GM12878 (cell line): ENCODE results near the gene TGFB1. TPM values are rescaled to one million over a fixed set of nuclear protein-coding genes. Genes with fewer than 3 reads are reported as not detected.
A peak's percentile ranks its signal among the peaks of the same experiment; 100 is the strongest.

Experiments
- CBX5 ChIP-seq: sonication (generic); IDR thresholded peaks from 2 replicates; pipeline ENCODE4 v1.6.1; 2016; ENCODE audit warnings: low read depth, moderate library complexity, mild to moderate bottlenecking, inconsistent platforms
- CEBPB ChIP-seq, 2 experiments: fragments of 150-350 bp in 1 of 2; IDR thresholded peaks; 2 replicates each; pipeline ENCODE4 v1.6.1; 2012 to 2014; ENCODE audit warnings: low read depth in 2 of 2, low read length in 2 of 2, borderline replicate concordance in 1 of 2, inconsistent platforms in 1 of 2
- EED ChIP-seq: sonication (generic); IDR thresholded peaks from 2 replicates; pipeline ENCODE4 v1.6.1; 2016; ENCODE audit warnings: antibody characterized with exemption, low read depth
- ETV6 ChIP-seq, 2 experiments: fragments of 450-650 bp in 1 of 2; IDR thresholded peaks in 1 of 2; conservative IDR thresholded peaks in 1 of 2; 2 replicates each; pipeline ENCODE4 v1.6.1; 2014; ENCODE audit warnings: antibody characterized with exemption in 1 of 2, borderline replicate concordance in 1 of 2, low read depth in 1 of 2, mild to moderate bottlenecking in 1 of 2, moderate library complexity in 1 of 2
- HDAC6 ChIP-seq: fragments of 200-600 bp; sonication (generic); IDR thresholded peaks from one replicate; pipeline ENCODE4 v1.8.0; 2017; ENCODE audit warnings: antibody characterized with exemption; ENCODE audit not compliant: unreplicated experiment
- HDGF ChIP-seq: fragments of 450-650 bp; IDR thresholded peaks from 2 replicates; pipeline ENCODE4 v1.6.1; 2016; ENCODE audit warnings: antibody characterized with exemption
- KLF5 ChIP-seq: fragments of 450-650 bp; IDR thresholded peaks from 2 replicates; pipeline ENCODE4 v1.6.1; 2014; ENCODE audit warnings: mild to moderate bottlenecking; ENCODE audit not compliant: partially characterized antibody
- LARP7 ChIP-seq: fragments of 450-650 bp; IDR thresholded peaks from 2 replicates; pipeline ENCODE4 v1.6.1; 2017; ENCODE audit warnings: mild to moderate bottlenecking
- NFIC ChIP-seq: IDR thresholded peaks from 2 replicates; pipeline ENCODE4 v1.6.1; 2012; ENCODE audit warnings: low read depth, mild to moderate bottlenecking, inconsistent platforms, low read length, moderate library complexity
- NR2C2 ChIP-seq: IDR thresholded peaks from 2 replicates; pipeline ENCODE4 v1.6.1; 2011; ENCODE audit warnings: borderline replicate concordance, low read depth; ENCODE audit not compliant: control insufficient read depth, insufficient read length
- POLR2AphosphoS2 ChIP-seq: IDR thresholded peaks from 2 replicates; pipeline ENCODE4 v1.6.1; 2011; ENCODE audit warnings: low read depth, mild to moderate bottlenecking, low read length, improper control_type of control experiment, moderate library complexity
- POLR2AphosphoS5 ChIP-seq: IDR thresholded peaks from 2 replicates; pipeline ENCODE4 v1.6.1; 2011; ENCODE audit warnings: mild to moderate bottlenecking, low read length, inconsistent platforms
- RUNX3 ChIP-seq: IDR thresholded peaks from 2 replicates; pipeline ENCODE4 v1.6.1; 2012; ENCODE audit warnings: low read length, inconsistent platforms
- SMARCA5 ChIP-seq: fragments of 450-650 bp; IDR thresholded peaks from 2 replicates; pipeline ENCODE4 v1.6.1; 2017; ENCODE audit warnings: mild to moderate bottlenecking
- SMC3 ChIP-seq: IDR thresholded peaks from 2 replicates; pipeline ENCODE4 v1.6.1; 2011; ENCODE audit warnings: low read length, improper control_type of control experiment, borderline replicate concordance
- SP1 ChIP-seq: IDR thresholded peaks from one replicate; pipeline ENCODE4 v1.6.1; 2011; ENCODE audit warnings: low read depth, low read length
- polyA plus RNA-seq, 11 experiments: library from polyadenylated mRNA; depleted of rRNA in 4 of 11; unstranded in 6 of 11; stranded (reverse) in 5 of 11; fragments of >200 nt; fragmentation: Nextera tagmentation in 4 of 11; fragmentation: Illumina TruSeq in 1 of 11; extraction: Ambion mirVana in 4 of 11; extraction: Trizol in 1 of 11; gene quantifications; 1 replicate in 1 of 11; 2 replicates in 10 of 11; pipeline versions ENCODE4 v1.2.1 to v1.2.3, GENCODE V29; 2011 to 2016; ENCODE audit warnings: inconsistent platforms in 2 of 11, missing spikeins in 2 of 11, low read depth in 1 of 11
- total RNA-seq, 4 experiments: library from RNA; depleted of rRNA in 3 of 4; stranded (reverse); fragments of >200 nt in 3 of 4; fragmentation: Illumina TruSeq in 1 of 4; extraction: Trizol in 1 of 4; gene quantifications; 2 replicates each; pipeline versions ENCODE4 v1.2.1 to v1.2.3, GENCODE V29; 2013 to 2021
- TF ChIP-seq, protein P1 (sequence below): fragments of 450-650 bp; IDR thresholded peaks from 2 replicates; pipeline ENCODE4 v1.6.1; 2016; ENCODE audit warnings: mild to moderate bottlenecking, moderate library complexity, borderline replicate concordance
- TF ChIP-seq, protein P2 (sequence below): fragments of 450-650 bp; IDR thresholded peaks from 2 replicates; pipeline ENCODE4 v1.6.1; 2018; ENCODE audit warnings: mild to moderate bottlenecking, low read depth, moderate library complexity; ENCODE audit not compliant: partially characterized antibody
- TF ChIP-seq, protein P3 (sequence below): fragments of 450-650 bp; IDR thresholded peaks from 2 replicates; pipeline ENCODE4 v1.6.1; 2016; ENCODE audit warnings: mild to moderate bottlenecking
- TF ChIP-seq, protein P4 (sequence below): fragments of 450-650 bp; conservative IDR thresholded peaks from 2 replicates; pipeline ENCODE4 v1.6.1; 2017; ENCODE audit warnings: mild to moderate bottlenecking, moderate library complexity

Gene TGFB1
- total and polyA plus RNA-seq, 10 of the 15 experiments (the other 5 are each of a cell fraction or from before 2014, with no cell fraction given): 0.23 to 120 (median 10.9) TPM

DNA sequence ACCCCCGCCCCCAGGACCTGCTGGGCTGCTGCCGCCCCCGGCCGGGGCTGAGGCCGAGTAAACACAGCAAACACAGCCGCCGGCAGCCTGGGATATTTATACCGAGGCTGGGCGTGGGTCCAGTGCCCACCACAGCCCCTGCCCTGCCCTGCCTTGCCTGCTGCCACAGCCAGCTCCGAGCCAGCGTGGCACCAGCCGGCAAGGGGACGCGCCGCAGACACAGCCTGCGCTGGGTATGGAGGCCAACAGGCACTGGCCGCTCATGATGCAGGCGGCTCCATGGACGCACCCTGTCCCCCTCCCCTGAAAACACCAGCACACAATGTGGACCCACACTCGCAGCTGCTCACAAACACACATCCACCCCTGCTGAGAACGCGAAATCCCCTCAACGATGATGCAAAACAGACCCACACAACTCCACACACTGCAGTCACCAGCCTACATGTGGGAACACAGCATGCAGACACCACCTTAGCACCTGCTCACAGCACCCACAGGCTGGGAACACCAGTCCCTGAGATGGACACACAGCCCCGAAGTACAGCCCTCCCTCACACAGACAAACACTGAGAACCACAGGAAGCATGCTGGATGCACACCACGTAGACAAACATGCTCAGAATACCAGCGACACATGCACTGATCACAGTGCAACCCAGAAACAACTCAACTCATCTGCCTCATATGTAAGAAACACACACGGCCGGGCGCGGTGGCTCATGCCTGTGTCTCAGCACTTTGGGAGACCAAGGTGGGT is 27.6 kb downstream of the TGFB1 start (continued):
- TF ChIP-seq, protein P1, sequence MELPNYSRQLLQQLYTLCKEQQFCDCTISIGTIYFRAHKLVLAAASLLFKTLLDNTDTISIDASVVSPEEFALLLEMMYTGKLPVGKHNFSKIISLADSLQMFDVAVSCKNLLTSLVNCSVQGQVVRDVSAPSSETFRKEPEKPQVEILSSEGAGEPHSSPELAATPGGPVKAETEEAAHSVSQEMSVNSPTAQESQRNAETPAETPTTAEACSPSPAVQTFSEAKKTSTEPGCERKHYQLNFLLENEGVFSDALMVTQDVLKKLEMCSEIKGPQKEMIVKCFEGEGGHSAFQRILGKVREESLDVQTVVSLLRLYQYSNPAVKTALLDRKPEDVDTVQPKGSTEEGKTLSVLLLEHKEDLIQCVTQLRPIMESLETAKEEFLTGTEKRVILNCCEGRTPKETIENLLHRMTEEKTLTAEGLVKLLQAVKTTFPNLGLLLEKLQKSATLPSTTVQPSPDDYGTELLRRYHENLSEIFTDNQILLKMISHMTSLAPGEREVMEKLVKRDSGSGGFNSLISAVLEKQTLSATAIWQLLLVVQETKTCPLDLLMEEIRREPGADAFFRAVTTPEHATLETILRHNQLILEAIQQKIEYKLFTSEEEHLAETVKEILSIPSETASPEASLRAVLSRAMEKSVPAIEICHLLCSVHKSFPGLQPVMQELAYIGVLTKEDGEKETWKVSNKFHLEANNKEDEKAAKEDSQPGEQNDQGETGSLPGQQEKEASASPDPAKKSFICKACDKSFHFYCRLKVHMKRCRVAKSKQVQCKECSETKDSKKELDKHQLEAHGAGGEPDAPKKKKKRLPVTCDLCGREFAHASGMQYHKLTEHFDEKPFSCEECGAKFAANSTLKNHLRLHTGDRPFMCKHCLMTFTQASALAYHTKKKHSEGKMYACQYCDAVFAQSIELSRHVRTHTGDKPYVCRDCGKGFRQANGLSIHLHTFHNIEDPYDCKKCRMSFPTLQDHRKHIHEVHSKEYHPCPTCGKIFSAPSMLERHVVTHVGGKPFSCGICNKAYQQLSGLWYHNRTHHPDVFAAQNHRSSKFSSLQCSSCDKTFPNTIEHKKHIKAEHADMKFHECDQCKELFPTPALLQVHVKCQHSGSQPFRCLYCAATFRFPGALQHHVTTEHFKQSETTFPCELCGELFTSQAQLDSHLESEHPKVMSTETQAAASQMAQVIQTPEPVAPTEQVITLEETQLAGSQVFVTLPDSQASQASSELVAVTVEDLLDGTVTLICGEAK: no peak
- TF ChIP-seq POLR2AphosphoS2 (no peak), NFIC (no peak), SMARCA5 (no peak), SMC3 (no peak), EED (0 out of 2 replicates have a peak, but pooled peaks have one; percentile 14), RUNX3 (peak; percentile 78), CBX5 (no peak), LARP7 (0 out of 2 replicates have a peak, but pooled peaks have one; percentile 27), SP1 (no peak), CEBPB (IDR thresholded peaks at IDR 0.05; ENCODE audit: borderline replicate concordance in 1 of 2, low read depth in 2 of 2, low read length in 2 of 2) (no peak), NR2C2 (no peak), HDGF (peak; percentile 83), KLF5 (no peak), ETV6 (conservative IDR thresholded peaks at IDR 0.05 in 1 of 2, IDR thresholded peaks at IDR 0.05 in 1 of 2; ENCODE audit: borderline replicate concordance in 1 of 2, low read depth in 1 of 2) (no peak), HDAC6 (no peak), POLR2AphosphoS5 (peak; percentile 57; the same call in 1 of the 2 replicates)
- TF ChIP-seq, protein P2, sequence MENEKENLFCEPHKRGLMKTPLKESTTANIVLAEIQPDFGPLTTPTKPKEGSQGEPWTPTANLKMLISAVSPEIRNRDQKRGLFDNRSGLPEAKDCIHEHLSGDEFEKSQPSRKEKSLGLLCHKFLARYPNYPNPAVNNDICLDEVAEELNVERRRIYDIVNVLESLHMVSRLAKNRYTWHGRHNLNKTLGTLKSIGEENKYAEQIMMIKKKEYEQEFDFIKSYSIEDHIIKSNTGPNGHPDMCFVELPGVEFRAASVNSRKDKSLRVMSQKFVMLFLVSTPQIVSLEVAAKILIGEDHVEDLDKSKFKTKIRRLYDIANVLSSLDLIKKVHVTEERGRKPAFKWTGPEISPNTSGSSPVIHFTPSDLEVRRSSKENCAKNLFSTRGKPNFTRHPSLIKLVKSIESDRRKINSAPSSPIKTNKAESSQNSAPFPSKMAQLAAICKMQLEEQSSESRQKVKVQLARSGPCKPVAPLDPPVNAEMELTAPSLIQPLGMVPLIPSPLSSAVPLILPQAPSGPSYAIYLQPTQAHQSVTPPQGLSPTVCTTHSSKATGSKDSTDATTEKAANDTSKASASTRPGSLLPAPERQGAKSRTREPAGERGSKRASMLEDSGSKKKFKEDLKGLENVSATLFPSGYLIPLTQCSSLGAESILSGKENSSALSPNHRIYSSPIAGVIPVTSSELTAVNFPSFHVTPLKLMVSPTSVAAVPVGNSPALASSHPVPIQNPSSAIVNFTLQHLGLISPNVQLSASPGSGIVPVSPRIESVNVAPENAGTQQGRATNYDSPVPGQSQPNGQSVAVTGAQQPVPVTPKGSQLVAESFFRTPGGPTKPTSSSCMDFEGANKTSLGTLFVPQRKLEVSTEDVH: no peak
- TF ChIP-seq, protein P3, sequence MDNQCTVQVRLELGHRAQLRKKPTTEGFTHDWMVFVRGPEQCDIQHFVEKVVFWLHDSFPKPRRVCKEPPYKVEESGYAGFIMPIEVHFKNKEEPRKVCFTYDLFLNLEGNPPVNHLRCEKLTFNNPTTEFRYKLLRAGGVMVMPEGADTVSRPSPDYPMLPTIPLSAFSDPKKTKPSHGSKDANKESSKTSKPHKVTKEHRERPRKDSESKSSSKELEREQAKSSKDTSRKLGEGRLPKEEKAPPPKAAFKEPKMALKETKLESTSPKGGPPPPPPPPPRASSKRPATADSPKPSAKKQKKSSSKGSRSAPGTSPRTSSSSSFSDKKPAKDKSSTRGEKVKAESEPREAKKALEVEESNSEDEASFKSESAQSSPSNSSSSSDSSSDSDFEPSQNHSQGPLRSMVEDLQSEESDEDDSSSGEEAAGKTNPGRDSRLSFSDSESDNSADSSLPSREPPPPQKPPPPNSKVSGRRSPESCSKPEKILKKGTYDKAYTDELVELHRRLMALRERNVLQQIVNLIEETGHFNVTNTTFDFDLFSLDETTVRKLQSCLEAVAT: no peak
- TF ChIP-seq, protein P4, sequence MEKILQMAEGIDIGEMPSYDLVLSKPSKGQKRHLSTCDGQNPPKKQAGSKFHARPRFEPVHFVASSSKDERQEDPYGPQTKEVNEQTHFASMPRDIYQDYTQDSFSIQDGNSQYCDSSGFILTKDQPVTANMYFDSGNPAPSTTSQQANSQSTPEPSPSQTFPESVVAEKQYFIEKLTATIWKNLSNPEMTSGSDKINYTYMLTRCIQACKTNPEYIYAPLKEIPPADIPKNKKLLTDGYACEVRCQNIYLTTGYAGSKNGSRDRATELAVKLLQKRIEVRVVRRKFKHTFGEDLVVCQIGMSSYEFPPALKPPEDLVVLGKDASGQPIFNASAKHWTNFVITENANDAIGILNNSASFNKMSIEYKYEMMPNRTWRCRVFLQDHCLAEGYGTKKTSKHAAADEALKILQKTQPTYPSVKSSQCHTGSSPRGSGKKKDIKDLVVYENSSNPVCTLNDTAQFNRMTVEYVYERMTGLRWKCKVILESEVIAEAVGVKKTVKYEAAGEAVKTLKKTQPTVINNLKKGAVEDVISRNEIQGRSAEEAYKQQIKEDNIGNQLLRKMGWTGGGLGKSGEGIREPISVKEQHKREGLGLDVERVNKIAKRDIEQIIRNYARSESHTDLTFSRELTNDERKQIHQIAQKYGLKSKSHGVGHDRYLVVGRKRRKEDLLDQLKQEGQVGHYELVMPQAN: no peak
